Endothelial cell of umbilical vein (primary cell): ENCODE measurements around the gene SLC9A9. TPM values are rescaled to one million over a fixed set of nuclear protein-coding genes. Genes with fewer than 3 reads are reported as not detected.

Source experiments
- BruUV-seq: library from RNA; stranded (reverse); fragments of 400-500 nt; replicated peaks from 2 replicates; lab custom pipeline; 2021; lab: Mats Ljungman, UMichigan
- CTCF ChIA-PET: fragments of 300-600, 350-600 bp; sonication (Branson Sonifier 250); formaldehyde crosslinking; loops from one replicate; lab custom pipeline; 2021; ENCODE audit warnings: antibody characterized with exemption, inconsistent platforms; lab: Charles Lee
- POLR2A ChIA-PET: fragments of 300-600, 350-600 bp; sonication (Branson Sonifier 250); formaldehyde crosslinking; loops from one replicate; lab custom pipeline; 2021; ENCODE audit warnings: antibody characterized with exemption, inconsistent platforms; lab: Charles Lee
- DNase-seq: peaks from one replicate; pipeline ENCODE4 v3.0.0-alpha.2; 2011; ENCODE audit warnings: low read depth, low spot score
- FAIRE-seq: peaks from 2 replicates; lab custom pipeline; 2011; peaks lifted over from hg19 to GRCh38; lab: Jason Lieb, UNC
- H2AFZ ChIP-seq: 2 replicates; pipeline ENCODE4 v1.6.0; 2012; ENCODE audit warnings: low read depth, low read length, control low read depth, inconsistent platforms
- H3K27ac ChIP-seq: 2 replicates; pipeline ENCODE4 v1.5.1; 2011; ENCODE audit warnings: low read depth, mild to moderate bottlenecking, control low read depth, low read length, moderate library complexity; ENCODE audit not compliant: insufficient read depth
- H3K27me3 ChIP-seq, 2 experiments: 2 replicates each; pipeline versions ENCODE4 v1.6.0 to v1.6.1; 2011; ENCODE audit warnings: low read length in 2 of 2, mixed read lengths in 1 of 2; ENCODE audit not compliant: control insufficient read depth in 2 of 2, insufficient read depth in 2 of 2
- H3K36me3 ChIP-seq, 2 experiments: 2 replicates in 1 of 2; 3 replicates in 1 of 2; pipeline ENCODE4 v1.5.1; 2011; ENCODE audit warnings: low read length in 2 of 2, mild to moderate bottlenecking in 1 of 2, moderate library complexity in 1 of 2; ENCODE audit not compliant: control insufficient read depth in 2 of 2, insufficient read depth in 2 of 2; ENCODE audit errors: extremely low read depth in 1 of 2
- H3K4me1 ChIP-seq: 3 replicates; pipeline ENCODE4 v1.5.1; 2011; ENCODE audit warnings: mild to moderate bottlenecking, low read length; ENCODE audit not compliant: control insufficient read depth, insufficient read depth; ENCODE audit errors: extremely low read depth
- H3K4me2 ChIP-seq: 2 replicates; pipeline ENCODE4 v1.6.1; 2011; ENCODE audit warnings: low read length, control low read depth, mixed read lengths; ENCODE audit not compliant: insufficient read depth
- H3K4me3 ChIP-seq, 3 experiments: fragments of 200-600 bp in 1 of 3; sonication (generic), shearing (Covaris generic) in 1 of 3; replicated peaks in 1 of 3; 2 replicates each; pipeline ENCODE4 v1.5.1; 2011 to 2016; ENCODE audit warnings: control low read depth in 3 of 3, low read length in 3 of 3, mild to moderate bottlenecking in 2 of 3, inconsistent platforms in 1 of 3, low read depth in 1 of 3, moderate library complexity in 1 of 3; ENCODE audit not compliant: insufficient read depth in 1 of 3
- H3K79me2 ChIP-seq: 2 replicates; pipeline ENCODE4 v1.6.0; 2012; ENCODE audit warnings: low read length, inconsistent platforms; ENCODE audit not compliant: control insufficient read depth, insufficient read depth
- H3K9ac ChIP-seq: replicated peaks from 2 replicates; pipeline ENCODE3; 2011; ENCODE audit warnings: low read length, control low read depth; ENCODE audit not compliant: insufficient read depth; ENCODE audit errors: extremely low read depth
- H3K9me1 ChIP-seq: replicated peaks from 3 replicates; pipeline ENCODE4 v1.6.0; 2011; ENCODE audit warnings: mild to moderate bottlenecking, low read length; ENCODE audit not compliant: control insufficient read depth, insufficient read depth; ENCODE audit errors: extremely low read depth
- H3K9me3 ChIP-seq: replicated peaks from 2 replicates; pipeline ENCODE4 v1.5.1; 2012; ENCODE audit warnings: low read length, inconsistent platforms; ENCODE audit not compliant: control insufficient read depth, insufficient read depth
- H4K20me1 ChIP-seq: replicated peaks from 2 replicates; pipeline ENCODE3; 2011; ENCODE audit warnings: mild to moderate bottlenecking, low read length; ENCODE audit not compliant: control insufficient read depth, insufficient read depth; ENCODE audit errors: extremely low read depth
- EZH2 ChIP-seq: IDR thresholded peaks from 2 replicates; pipeline ENCODE4 v1.6.1; 2012; ENCODE audit warnings: borderline replicate concordance, low read depth, mild to moderate bottlenecking, moderate library complexity, low read length, inconsistent platforms; ENCODE audit not compliant: severe bottlenecking
- FOS ChIP-seq: IDR thresholded peaks from 2 replicates; pipeline ENCODE4 v1.6.1; 2011; ENCODE audit warnings: mild to moderate bottlenecking, low read length, moderate library complexity, borderline replicate concordance; ENCODE audit not compliant: insufficient read depth
- GATA2 ChIP-seq: IDR thresholded peaks from 2 replicates; pipeline ENCODE4 v1.7.0; 2011; ENCODE audit warnings: low read depth, mild to moderate bottlenecking, moderate library complexity, mixed read lengths, low read length; ENCODE audit not compliant: insufficient read length, insufficient read depth
- JUN ChIP-seq: IDR thresholded peaks from 2 replicates; pipeline ENCODE4 v1.6.1; 2011; ENCODE audit warnings: borderline replicate concordance, low read depth; ENCODE audit not compliant: insufficient read length, insufficient read depth
- MYC ChIP-seq: IDR thresholded peaks from one replicate; pipeline ENCODE4 v1.6.1; 2011; ENCODE audit warnings: mild to moderate bottlenecking, low read depth, low read length
- POLR2A ChIP-seq: IDR thresholded peaks from 2 replicates; pipeline ENCODE4 v1.6.1; 2012; ENCODE audit warnings: low read depth, mild to moderate bottlenecking, control low read depth, low read length
- POLR2AphosphoS5 ChIP-seq: IDR thresholded peaks from 2 replicates; pipeline ENCODE4 v1.6.1; 2012; ENCODE audit warnings: low read depth, mild to moderate bottlenecking, control low read depth, low read length, moderate library complexity; ENCODE audit not compliant: insufficient read depth
- dilution Hi-C: fragments of 300-500 bp; cut with MboI; formaldehyde crosslinking; loops from one replicate; pipeline ENCODE4 v1.15.0; 2019; ENCODE audit warnings: low sequenced_read_pairs; ENCODE audit not compliant: extremely low pct_ligation_motif_present
- intact Hi-C: fragments of 100-400 bp; cut with micrococcal nuclease; formaldehyde crosslinking; loops from one replicate; pipeline ENCODE4 v1.10.0; 2022
- polyA plus RNA-seq, 4 experiments: library from polyadenylated mRNA; depleted of rRNA in 3 of 4; stranded (reverse) in 3 of 4; unstranded in 1 of 4; fragments of >200 nt; gene quantifications; 2 replicates each; pipeline versions ENCODE4 v1.2.1 to v1.2.3, GENCODE V29; 2011 to 2012; ENCODE audit warnings: missing spikeins in 1 of 4
- total RNA-seq: library from RNA; stranded (reverse); gene quantifications from 2 replicates; pipeline ENCODE4 v1.2.3, GENCODE V29; 2021
- TF ChIP-seq, protein P1 (sequence below): IDR thresholded peaks from 2 replicates; pipeline ENCODE4 v1.6.1; 2011; ENCODE audit not compliant: insufficient read depth, insufficient read length
- TF ChIP-seq, protein P2 (sequence below), 2 donors: IDR thresholded peaks; 1 replicate in 1 of 2; 2 replicates in 1 of 2; pipeline ENCODE4 v1.5.1; 2011; ENCODE audit warnings: low read length in 2 of 2, mild to moderate bottlenecking in 2 of 2, moderate library complexity in 2 of 2, control low read depth in 1 of 2, inconsistent platforms in 1 of 2, low read depth in 1 of 2; ENCODE audit not compliant: insufficient read depth in 1 of 2; ENCODE audit errors: extremely low read depth in 1 of 2

The SLC9A9 gene
- total and polyA plus RNA-seq, 2 donors (not counting 3 experiments of a cell fraction or from before 2014, with no cell fraction given) = 1.5 to 1.8 TPM

DNA sequence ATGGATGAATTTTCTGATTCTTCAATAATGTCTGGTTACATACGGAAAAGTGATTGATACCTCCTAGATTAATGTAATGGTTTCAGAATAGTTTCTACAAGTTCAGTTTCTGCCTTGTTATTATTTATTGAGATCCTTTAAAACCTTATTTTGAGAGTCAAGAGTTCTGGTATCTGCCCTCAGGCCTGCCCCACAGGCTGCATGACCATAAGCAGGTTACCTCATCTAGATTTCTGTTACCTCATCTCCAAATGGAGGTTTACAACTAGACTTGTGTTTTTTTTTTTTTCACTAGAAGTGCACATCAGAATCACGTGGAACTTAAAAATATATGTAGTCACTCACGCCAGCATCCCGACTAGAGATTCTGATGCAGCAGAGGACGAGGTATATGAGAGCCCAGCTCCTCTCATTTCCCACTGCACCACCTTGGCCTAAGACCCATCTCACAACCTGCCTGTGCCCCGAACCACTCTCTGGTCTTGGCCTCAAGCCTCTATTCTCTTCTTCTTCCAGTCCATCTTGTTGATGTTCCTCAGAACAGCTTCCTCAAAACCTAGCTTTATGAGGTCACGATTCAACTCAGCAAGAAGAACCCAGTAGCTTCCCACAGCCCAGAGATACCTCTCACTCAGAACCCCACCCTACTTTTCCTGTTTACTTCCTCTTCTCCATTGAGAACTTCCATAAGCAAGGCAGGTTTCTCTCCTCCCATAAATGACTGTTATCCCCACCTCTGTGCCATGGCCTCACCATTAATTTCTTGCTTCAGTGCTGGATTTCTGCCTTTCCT is 375.3 kb downstream of the SLC9A9 start:
- POLR2A ChIA-PET = no interaction called here
- CTCF ChIA-PET = no interaction called here

More for the DNA sequence above, 375.3 kb downstream of the SLC9A9 start:
- H3K9me1 ChIP-seq = no peaks in the 10 kb centered on the region
- H3K9me3 ChIP-seq = no peaks in the 10 kb centered on the region
- H3K4me3 ChIP-seq = no peak overlapping the region
- H3K27ac ChIP-seq = no peak overlapping the region
- DNase-seq = no peak
- BruUV-seq = no TSS peak
- H3K9ac ChIP-seq = no peak overlapping the region
- no peaks in the 10 kb centered on the region for H3K4me1 ChIP-seq
- H4K20me1 ChIP-seq = no peaks in the 10 kb centered on the region
- intact Hi-C loops (no loop called here), dilution Hi-C loops (no loop called here)
- no peaks in the 10 kb centered on the region for H3K27me3 ChIP-seq
- TF ChIP-seq JUN (no peak), POLR2AphosphoS5 (no peak), EZH2 (no peak), FOS (no peak), POLR2A (no peak), MYC (no peak), GATA2 (no peak)
- TF ChIP-seq, protein P1, sequence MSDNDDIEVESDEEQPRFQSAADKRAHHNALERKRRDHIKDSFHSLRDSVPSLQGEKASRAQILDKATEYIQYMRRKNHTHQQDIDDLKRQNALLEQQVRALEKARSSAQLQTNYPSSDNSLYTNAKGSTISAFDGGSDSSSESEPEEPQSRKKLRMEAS = no peak
- TF ChIP-seq, protein P2, sequence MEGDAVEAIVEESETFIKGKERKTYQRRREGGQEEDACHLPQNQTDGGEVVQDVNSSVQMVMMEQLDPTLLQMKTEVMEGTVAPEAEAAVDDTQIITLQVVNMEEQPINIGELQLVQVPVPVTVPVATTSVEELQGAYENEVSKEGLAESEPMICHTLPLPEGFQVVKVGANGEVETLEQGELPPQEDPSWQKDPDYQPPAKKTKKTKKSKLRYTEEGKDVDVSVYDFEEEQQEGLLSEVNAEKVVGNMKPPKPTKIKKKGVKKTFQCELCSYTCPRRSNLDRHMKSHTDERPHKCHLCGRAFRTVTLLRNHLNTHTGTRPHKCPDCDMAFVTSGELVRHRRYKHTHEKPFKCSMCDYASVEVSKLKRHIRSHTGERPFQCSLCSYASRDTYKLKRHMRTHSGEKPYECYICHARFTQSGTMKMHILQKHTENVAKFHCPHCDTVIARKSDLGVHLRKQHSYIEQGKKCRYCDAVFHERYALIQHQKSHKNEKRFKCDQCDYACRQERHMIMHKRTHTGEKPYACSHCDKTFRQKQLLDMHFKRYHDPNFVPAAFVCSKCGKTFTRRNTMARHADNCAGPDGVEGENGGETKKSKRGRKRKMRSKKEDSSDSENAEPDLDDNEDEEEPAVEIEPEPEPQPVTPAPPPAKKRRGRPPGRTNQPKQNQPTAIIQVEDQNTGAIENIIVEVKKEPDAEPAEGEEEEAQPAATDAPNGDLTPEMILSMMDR (IDR thresholded peaks at IDR 0.05; ENCODE audit: extremely low read depth in 1 of 2, insufficient read depth in 1 of 2, low read depth in 1 of 2, low read length in 2 of 2) = no peak
- no peaks in the 10 kb centered on the region for H3K79me2 ChIP-seq
- no peak overlapping the region for H2AFZ ChIP-seq
- H3K4me2 ChIP-seq = no peak overlapping the region
- H3K36me3 ChIP-seq = no peaks in the 10 kb centered on the region
- FAIRE-seq = peak; percentile 8
